DOHH2 (cell line): ENCODE measurements around the gene DDX21.

Experiments
- EZH2phosphoT487 ChIP-seq: fragments of 200-600 bp; sonication (generic); IDR thresholded peaks from 2 replicates; pipeline ENCODE4 v1.6.1; 2017; ENCODE audit warnings: borderline replicate concordance, mild to moderate bottlenecking, antibody characterized with exemption, low read length, moderate library complexity, mixed read lengths
- TF ChIP-seq, protein P1 (sequence below): fragments of 200-600 bp; sonication (generic); IDR thresholded peaks from one replicate; pipeline ENCODE4 v1.5.1; 2014; ENCODE audit warnings: antibody characterized with exemption, mild to moderate bottlenecking, low read depth, low read length; ENCODE audit not compliant: poor library complexity, severe bottlenecking

DNA sequence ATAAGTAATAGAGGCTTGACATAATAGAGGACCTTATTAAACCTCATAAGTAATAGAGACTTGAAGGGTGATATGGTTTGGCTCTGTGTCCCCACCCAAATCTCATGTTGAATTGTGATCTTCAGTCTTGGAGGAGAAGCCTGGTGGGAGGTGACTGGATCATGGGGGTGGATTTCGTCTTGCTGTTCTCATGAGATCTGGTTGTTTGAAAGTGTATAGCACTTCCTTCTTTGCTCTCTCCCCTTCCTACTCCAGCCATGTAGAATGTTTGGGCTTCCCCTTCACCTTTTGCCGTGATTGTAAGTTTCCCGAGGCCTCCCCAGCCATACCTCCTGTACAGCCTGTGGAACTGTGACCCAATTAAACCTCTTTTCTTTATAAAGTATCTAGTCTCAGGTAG, 41.2 kb downstream of the DDX21 start:
- TF ChIP-seq, protein P1, sequence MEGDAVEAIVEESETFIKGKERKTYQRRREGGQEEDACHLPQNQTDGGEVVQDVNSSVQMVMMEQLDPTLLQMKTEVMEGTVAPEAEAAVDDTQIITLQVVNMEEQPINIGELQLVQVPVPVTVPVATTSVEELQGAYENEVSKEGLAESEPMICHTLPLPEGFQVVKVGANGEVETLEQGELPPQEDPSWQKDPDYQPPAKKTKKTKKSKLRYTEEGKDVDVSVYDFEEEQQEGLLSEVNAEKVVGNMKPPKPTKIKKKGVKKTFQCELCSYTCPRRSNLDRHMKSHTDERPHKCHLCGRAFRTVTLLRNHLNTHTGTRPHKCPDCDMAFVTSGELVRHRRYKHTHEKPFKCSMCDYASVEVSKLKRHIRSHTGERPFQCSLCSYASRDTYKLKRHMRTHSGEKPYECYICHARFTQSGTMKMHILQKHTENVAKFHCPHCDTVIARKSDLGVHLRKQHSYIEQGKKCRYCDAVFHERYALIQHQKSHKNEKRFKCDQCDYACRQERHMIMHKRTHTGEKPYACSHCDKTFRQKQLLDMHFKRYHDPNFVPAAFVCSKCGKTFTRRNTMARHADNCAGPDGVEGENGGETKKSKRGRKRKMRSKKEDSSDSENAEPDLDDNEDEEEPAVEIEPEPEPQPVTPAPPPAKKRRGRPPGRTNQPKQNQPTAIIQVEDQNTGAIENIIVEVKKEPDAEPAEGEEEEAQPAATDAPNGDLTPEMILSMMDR = no peak
- no peak for TF ChIP-seq EZH2phosphoT487
